ENCODE measurements around the gene RASGRP2.
"Not testable (repeated sequence)": the region's sequence is repeated elsewhere in the genome, so short reads cannot be mapped to it uniquely, and the experiment has no call there.

Gene RASGRP2

GRCh38 chr11:64718084-64718779 lies 25.7 kb downstream of the RASGRP2 start:
- DNase-seq (ENCODE audit: low read depth), result no peak

DNA sequence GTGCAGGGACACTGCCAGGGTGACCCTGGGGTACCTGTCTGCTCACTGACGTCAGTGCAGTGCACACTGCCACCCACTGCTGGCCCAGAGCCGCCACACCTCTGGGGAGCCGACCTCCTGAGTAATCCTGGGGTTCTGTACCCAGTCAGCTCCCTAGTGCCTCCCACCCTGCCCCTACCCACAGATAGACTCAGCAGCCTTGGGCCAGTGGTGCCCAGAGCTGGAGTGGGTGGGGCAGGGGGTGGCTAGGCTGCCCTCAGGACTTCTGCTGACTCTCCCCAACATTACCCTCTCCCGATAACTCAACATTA lies 26.7 kb downstream of the RASGRP2 start:
- no peak for DNase-seq (ENCODE audit: low read depth)

DNA sequence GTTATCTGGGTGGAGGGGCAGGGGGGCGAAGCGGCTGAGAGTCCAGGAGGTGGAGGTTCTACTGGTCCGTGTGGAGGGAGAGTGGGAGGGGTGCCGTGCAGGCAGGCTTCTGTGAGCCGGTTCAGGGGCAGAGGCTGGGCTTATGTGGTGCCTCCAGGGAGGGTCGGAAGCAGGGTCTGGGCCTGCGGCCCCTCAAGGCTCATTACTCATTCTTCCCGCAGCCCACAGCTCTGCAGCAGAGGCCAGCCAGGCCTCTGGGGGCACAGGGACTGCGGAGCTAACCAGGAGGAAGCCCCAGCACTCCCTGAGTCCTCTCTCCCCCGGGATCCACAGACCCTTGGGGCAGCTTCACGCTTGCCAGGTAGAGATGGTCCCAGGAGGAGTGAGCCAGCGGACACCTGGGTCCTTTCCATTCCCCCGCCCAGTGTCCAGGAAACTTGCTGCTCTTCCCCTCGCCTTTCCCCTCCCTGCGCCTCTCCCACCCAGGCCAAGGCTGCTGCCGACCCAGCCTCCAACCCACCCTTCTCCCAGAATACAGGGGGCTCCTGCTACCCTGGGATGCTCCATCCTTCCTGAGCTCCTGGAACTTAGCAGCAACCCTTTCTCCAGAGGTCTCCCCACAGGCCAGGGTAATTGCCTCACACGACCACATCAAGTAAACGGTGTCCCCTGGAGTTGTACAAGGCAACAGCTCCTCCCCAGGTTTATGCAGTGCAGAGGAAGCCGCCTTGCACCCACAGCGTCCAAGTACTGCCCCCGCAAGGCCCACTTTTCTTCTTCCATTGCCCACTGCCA lies 27.3 kb downstream of the RASGRP2 start:
- no peak for DNase-seq (ENCODE audit: low read depth)

DNA sequence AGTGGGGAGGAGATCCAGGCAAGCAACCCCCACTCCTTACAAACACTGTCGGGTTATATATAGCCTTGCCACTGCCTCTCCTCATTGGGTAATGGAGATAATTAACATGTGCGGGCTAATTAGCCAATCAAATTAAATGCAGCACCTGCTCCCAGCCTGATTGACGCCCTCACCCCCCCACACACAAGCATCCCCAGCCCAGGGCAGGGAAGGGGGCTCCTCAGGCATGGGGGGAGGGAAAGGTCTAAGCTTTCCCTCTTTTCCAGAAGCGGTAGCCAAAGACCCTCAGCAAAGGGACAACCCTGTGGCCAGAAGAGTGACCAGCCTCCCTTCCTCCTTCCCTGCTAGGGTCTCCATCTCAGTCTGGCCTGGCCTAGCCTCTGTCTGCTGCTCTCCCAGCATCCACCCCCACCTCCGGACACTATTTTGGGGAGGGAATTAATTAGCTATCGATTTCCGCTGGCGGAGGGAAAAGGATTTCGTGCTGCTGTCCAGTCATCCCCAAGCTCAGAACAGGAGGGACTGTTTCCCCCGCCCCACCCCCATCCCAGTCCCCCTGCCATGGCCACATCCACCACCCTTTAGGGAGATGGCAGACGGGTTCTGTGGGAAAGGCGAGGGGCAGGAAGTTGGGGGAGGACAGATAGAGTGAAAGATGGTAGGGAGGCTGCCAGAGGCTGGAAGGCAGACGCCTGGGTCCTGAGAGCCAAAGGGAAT lies 28.0 kb downstream of the RASGRP2 start:
- DNase-seq (ENCODE audit: low read depth), result no peak

- DNase-seq (ENCODE audit: low read depth), result no peak
Observed at GRCh38 chr11:64715110-64715509, 28.8 kb downstream of the RASGRP2 start.

DNA sequence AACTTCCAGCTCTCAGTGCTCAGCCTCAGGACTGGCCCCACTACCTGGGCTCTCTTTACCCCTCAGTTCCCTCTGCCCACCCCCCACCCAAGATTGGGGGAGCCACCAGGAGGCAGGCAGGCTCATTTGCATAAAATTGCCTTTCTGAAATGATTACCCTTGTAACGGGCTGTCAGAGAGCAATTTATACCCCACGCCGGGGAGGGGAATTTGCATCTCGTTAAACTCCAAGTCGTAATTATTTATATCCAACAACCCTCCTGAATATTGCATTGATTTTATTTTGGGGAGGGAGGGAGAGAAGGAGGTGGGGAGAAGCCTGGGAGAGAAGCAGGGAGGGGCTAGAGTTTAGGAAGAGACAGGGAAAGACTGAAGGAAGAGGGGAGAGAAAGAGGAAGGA lies 29.3 kb downstream of the RASGRP2 start:
- no peak for DNase-seq (ENCODE audit: low read depth)

DNA sequence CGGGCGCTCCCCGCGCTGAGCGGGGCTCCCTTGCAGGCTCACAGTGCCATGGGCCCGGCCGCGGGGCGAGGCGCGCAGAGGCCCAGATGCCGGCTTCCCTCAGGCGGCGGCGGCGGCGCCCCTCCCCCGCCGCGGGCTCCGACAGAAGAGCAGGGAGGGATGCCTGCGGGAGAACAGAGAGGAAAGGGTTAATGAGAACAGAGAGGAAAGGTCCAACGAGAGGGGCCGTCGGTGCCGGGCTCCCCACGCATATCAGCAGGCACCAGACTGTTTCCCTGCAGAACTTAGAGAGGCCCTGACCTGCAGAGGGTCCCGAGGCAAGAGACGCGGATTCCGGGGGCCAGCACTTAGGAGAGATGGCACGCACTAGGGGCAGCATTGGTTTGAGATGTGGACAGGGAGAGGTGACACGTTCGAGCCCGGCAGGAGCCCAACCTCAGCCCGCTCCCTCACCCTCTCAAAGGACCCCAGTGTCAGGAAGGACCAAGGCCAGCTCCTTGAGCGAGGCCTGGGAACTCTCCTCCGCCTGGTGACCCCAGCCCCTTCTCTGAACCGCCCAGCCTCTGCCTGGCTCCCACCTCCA lies 30.1 kb downstream of the RASGRP2 start:
- no peak for DNase-seq (ENCODE audit: low read depth)

- no peak for DNase-seq (ENCODE audit: low read depth)
Observed at GRCh38 chr11:64713016-64713707, 30.8 kb downstream of the RASGRP2 start.

GRCh38 chr11:64712430-64713015 lies 31.4 kb downstream of the RASGRP2 start:
- DNase-seq (ENCODE audit: low read depth), result no peak

GRCh38 chr11:64711956-64712362 lies 32.0 kb downstream of the RASGRP2 start:
- no peak for DNase-seq (ENCODE audit: low read depth)

GRCh38 chr11:64711138-64711955 lies 32.6 kb downstream of the RASGRP2 start:
- DNase-seq (ENCODE audit: low read depth), result no peak

- no peak for DNase-seq (ENCODE audit: low read depth)
Observed at GRCh38 chr11:64710418-64711137, 33.4 kb downstream of the RASGRP2 start.

GRCh38 chr11:64705501-64705900 lies 38.4 kb downstream of the RASGRP2 start:
- no peak for DNase-seq (ENCODE audit: low read depth)

GRCh38 chr11:64703048-64703447 lies 40.9 kb downstream of the RASGRP2 start:
- no peak for DNase-seq (ENCODE audit: low read depth)

GRCh38 chr11:64701956-64702355 lies 42.0 kb downstream of the RASGRP2 start:
- DNase-seq (ENCODE audit: low read depth), result not testable (repeated sequence)

GRCh38 chr11:64698427-64698826 lies 45.5 kb downstream of the RASGRP2 start:
- DNase-seq (ENCODE audit: low read depth), result no peak

DNA sequence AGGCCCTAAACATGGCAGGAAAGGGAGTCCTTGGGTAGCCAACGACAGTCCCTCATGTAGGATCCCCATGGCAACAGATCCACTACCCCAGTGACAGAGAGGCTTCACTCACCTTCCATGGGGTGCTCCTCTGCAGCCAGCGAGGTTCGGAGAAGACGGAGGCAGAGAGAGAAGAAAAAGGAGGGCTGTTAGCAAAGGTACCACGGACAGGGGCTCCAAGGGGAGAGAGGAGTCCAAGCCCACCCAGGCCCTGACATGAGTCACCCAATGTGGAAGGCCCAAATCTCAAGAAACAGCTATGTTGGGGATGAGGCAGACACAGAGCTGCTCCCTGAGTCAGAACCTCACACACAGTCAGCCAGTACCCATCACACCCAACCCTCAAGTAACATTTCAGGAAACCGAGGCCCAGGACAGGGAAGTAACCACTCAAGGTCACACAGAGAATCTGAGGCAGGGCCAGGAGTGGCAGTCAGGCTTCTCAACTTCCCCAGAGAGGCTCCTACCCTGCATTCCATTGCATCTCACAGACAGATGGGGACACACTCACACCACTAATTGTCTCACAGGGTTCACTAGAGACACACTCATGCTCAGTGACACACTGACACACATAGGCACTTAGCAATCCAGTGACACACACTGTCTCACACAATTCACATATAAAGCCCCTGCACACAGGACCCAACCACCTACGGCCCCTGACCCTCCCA lies 46.1 kb downstream of the RASGRP2 start:
- DNase-seq (ENCODE audit: low read depth), result no peak

DNA sequence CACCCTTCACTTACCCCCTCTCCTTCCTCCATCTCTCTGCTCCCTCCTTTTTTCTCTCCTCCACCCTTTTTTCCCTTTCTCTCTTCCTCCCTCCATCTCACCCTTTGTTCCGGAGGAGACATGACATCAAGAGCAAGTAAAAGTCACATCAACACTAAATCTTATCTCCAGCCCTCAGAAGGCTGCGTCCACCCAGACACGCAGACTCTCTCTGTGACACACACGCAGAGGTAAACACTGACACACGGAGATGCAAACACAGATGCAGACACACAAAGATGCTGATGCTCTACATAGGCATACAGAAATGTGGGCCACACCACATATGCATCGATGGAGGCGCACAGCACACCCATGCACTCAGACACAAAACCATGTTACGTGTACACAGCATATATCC lies 47.9 kb downstream of the RASGRP2 start:
- DNase-seq (ENCODE audit: low read depth), result no peak

DNA sequence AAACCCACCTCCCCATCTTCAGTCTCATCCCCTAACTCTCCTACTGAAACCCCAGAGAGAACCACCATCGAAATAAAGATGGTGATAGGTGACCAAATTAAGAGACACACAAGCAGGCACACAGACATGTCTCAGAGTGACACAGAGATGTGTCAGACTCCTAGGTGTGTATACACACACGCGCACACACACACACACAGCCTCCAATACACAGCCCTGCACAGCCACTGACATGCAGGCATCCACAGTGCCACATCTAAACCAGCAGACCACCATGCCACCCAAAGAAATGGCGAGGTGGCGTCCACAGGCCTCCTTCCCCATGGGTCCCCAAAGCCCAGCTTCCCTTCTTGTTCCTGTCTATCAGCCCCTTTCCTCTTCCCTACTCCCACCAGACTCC lies 48.4 kb downstream of the RASGRP2 start:
- DNase-seq (ENCODE audit: low read depth), result no peak

Data from activated T-helper 9 cell treated with anti-CD3 and anti-CD28 coated beads, Interleukin-2, amount 50 U/mL, for 16 hours (primary cell).